ENCODE results near the gene LRRTM1. TPM values are rescaled to one million over a fixed set of nuclear protein-coding genes. Genes with fewer than 3 reads are reported as not detected.

The LRRTM1 gene
- total and polyA plus RNA-seq, 2 of the 4 experiments (the other 2 are of a cell fraction) = not detected

DNA sequence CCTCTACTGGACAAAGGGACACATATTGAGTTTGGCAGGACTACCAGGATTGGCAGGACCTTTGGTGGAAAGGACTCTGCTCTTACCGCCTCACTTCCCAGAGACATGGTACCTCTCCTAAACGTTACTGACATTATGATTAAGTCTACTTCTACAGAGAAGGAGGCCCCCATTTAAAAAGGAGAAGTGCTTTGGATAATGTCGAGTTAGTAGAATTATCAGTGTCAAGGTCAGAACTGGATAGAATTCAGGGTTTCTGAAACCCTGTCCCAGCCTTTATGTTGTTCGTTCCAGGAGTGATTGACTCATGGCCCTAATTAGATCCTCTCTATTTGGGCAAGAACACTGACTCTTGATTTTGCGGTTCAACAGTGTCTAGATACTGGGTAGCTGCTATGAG is 45.8 kb downstream of the LRRTM1 start:
- ChIA-PET POLR2A (ENCODE audit: unreplicated experiment) (no interaction called here), CTCF (interaction anchor here (0.7 kb wide), 1 partner anchor 172 kb away, joined by 3 read pairs; no protein-coding TSS in a partner anchor)
- Histone ChIP-seq H3K4me3 (ENCODE audit: insufficient read depth, low read depth, low read length) (no peak overlapping the region), H3K9ac (ENCODE audit: low read depth, low read length) (no peak overlapping the region), H4K5ac (ENCODE audit: low read depth, low read length) (no peak overlapping the region), H3K14ac (replicated peaks; ENCODE audit: low read depth, low read length) (no peak overlapping the region), H3K36me3 (ENCODE audit: control insufficient read depth, insufficient read depth, low read length) (no peaks in the 10 kb centered on the region), H3K27ac (ENCODE audit: insufficient read depth, low read length) (no peak overlapping the region), H3K9me1 (ENCODE audit: insufficient read depth, low read length) (no peaks in the 10 kb centered on the region), H3K9me3 (ENCODE audit: control insufficient read depth, insufficient read depth, low read length) (no peaks in the 10 kb centered on the region), H4K8ac (ENCODE audit: low read depth in 2 of 2, low read length in 2 of 2) (no peak overlapping the region), H2BK120ac (ENCODE audit: low read depth, low read length) (no peak overlapping the region), H2BK5ac (ENCODE audit: low read depth, low read length, poor library complexity, severe bottlenecking) (no peak overlapping the region), H3K23ac (ENCODE audit: low read depth, low read length) (no peak overlapping the region), H2BK20ac (ENCODE audit: low read depth, low read length) (no peak overlapping the region), H3K4me1 (ENCODE audit: control insufficient read depth, insufficient read depth, low read length) (no peaks in the 10 kb centered on the region), H3K4me2 (ENCODE audit: low read depth, low read length) (no peak overlapping the region), H4K91ac (ENCODE audit: insufficient read depth, low read depth, low read length) (no peak overlapping the region), H2AK5ac (ENCODE audit: low read depth, low read length) (no peak overlapping the region), H4K20me1 (ENCODE audit: insufficient read depth, low read length) (no peaks in the 10 kb centered on the region), H2AK9ac (replicated peaks; ENCODE audit: low read depth, low read length, poor library complexity) (no peak overlapping the region), H2AFZ (replicated peaks; ENCODE audit: low read length, poor library complexity) (no peak overlapping the region), H3K4ac (ENCODE audit: low read depth, low read length) (no peak overlapping the region), H2BK15ac (ENCODE audit: low read depth, low read length) (no peak overlapping the region), H3K18ac (ENCODE audit: low read depth, low read length) (no peak overlapping the region), H3K27me3 (ENCODE audit: control insufficient read depth, insufficient read depth, low read length) (no peaks in the 10 kb centered on the region), H3K79me1 (ENCODE audit: low read depth in 1 of 2, low read length in 2 of 2) (no peaks in the 10 kb centered on the region), H3K56ac (ENCODE audit: extremely low read depth, insufficient read depth, low read length) (no peak overlapping the region)
- in situ Hi-C loops (cut with MboI; ENCODE audit: low sequenced_read_pairs) (no loop called here), intact Hi-C loops (cut with micrococcal nuclease) (loop anchor here (10.0 kb wide), 1 partner anchor 236 kb away; no protein-coding TSS in a partner anchor), dilution Hi-C loops (cut with HindIII; ENCODE audit: low sequenced_read_pairs, unreplicated experiment) (no loop called here)
- DNase-seq (no peak), ATAC-seq (ENCODE audit: low read depth) (no peak)
- TF ChIP-seq CEBPB (IDR thresholded peaks at IDR 0.05; ENCODE audit: low read depth, low read length) = no peak
- TF ChIP-seq BHLHE40 (IDR thresholded peaks at IDR 0.05; ENCODE audit: low read depth, low read length) = no peak
- no peak for TF ChIP-seq NFE2L2 (IDR thresholded peaks at IDR 0.05; ENCODE audit: low read depth, low read length)
- TF ChIP-seq RAD21 (IDR thresholded peaks at IDR 0.05; ENCODE audit: low read length) = no peak
- TF ChIP-seq, protein P1, sequence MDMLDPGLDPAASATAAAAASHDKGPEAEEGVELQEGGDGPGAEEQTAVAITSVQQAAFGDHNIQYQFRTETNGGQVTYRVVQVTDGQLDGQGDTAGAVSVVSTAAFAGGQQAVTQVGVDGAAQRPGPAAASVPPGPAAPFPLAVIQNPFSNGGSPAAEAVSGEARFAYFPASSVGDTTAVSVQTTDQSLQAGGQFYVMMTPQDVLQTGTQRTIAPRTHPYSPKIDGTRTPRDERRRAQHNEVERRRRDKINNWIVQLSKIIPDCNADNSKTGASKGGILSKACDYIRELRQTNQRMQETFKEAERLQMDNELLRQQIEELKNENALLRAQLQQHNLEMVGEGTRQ (IDR thresholded peaks at IDR 0.05; ENCODE audit: low read depth, low read length) = no peak
- TF ChIP-seq CHD1 (IDR thresholded peaks at IDR 0.05; ENCODE audit: low read depth, low read length) = no peak
- no peak for TF ChIP-seq MAFK (IDR thresholded peaks at IDR 0.05; ENCODE audit: low read depth, low read length)
- TF ChIP-seq RFX5 (IDR thresholded peaks at IDR 0.05; ENCODE audit: low read depth, low read length) = no peak
- TF ChIP-seq POLR2A (IDR thresholded peaks at IDR 0.05; ENCODE audit: low read depth, low read length) = no peak
- no peak for TF ChIP-seq SMC3 (IDR thresholded peaks at IDR 0.05; ENCODE audit: low read depth, low read length)
- no peak for TF ChIP-seq RCOR1 (IDR thresholded peaks at IDR 0.05; ENCODE audit: insufficient replicate concordance, low read length)
- BruUV-seq (replicated peaks) = no TSS peak
- 60% methylated on average over 1 of the region's 5 CpGs; no CpG with 5 or more reads in 1 of the 2 experiments for WGBS, 2 experiments (ENCODE audit: extremely low coverage in 2 of 2, insufficient read length in 1 of 2)

Measured in IMR-90 (cell line).